GM04503 (cell line): ENCODE results near the gene CACNA1E.
A peak's percentile ranks its signal among the peaks of the same experiment; 100 is the strongest.

Experiments
- DNase-seq: peaks from one replicate; pipeline ENCODE4 v3.0.0-alpha.2; 2012; ENCODE audit warnings: low read depth

CACNA1E gene

DNA sequence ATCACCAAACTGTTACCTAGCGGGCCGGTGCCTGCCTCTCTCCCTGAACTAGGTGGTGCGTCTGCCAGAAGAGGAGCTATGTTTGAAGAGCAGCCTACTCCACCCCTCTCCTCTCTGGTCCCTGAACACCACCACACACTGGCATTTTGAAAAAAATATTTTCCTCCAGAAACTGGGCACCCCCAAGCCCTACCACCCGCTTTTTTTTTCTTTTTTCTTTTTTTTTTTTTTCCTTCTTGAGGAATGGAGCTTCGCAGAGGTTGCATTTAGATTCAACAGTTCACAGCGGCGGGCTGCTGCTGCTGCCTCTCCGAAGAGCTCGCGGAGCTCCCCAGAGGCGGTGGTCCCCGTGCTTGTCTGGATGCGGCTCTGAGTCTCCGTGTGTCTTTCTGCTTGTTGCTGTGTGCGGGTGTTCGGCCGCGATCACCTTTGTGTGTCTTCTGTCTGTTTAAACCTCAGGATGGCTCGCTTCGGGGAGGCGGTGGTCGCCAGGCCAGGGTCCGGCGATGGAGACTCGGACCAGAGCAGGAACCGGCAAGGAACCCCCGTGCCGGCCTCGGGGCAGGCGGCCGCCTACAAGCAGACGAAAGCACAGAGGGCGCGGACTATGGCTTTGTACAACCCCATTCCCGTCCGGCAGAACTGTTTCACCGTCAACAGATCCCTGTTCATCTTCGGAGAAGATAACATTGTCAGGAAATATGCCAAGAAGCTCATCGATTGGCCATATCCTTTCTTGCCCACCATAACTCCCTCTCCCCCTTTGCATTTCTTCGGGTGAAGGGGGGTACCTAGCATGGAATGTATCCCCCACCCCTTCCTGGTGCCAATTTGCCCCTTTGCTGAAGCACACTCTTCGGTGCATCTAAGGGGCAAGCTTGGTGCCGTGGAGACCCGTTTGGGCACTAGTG lies at the start of gene CACNA1E:
Gene CACNA1E, plus strand, starts transcription at position 233 of the 911 bp plus-strand sequence. Its CDS starts 228 bp downstream, at position 461.
- no peak for DNase-seq

DNA sequence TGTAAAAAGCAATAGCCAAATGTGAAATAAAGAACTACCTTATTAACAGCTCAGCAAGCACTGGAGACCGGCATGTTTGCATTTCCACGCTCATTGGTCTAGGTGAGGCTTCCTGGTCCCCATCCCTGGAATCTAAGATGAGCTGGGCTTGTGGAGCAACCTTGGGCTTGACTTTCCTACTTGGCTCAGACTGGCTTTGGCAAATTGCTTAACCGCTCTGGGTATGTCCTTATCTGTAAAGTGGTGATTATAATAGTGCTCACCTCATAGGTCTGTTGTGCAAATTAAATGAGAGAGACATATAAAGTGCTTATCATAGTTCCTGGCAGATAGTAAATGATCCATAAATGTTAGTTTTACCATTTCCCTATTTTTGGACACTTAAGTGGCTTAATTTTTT lies 49.4 kb upstream of the CACNA1E start:
- no peak for DNase-seq

DNA sequence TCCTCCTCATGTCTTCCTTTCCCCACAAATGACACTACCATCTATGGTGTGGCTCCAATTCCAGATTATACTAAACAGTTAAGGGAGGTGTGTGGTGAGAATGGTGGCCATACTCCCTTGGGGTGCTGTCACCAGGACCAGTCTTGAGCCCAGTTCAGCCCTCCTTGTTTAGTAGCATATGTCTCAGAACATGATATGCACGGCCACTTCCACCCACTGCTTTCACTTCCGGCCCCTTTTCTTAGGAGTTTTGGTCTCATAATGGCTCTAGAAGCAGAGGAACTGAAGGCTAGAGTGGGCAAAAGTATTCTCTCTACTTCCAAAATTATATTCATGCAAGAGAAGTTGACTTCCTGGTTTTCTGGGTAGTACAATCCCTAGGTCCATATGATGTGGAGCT lies 45.3 kb upstream of the CACNA1E start:
- no peak for DNase-seq

GRCh38 chr1:181440510-181440909 lies 42.8 kb upstream of the CACNA1E start:
- no peak for DNase-seq

- DNase-seq = no peak
Observed at GRCh38 chr1:181442181-181442525, 41.2 kb upstream of the CACNA1E start.

DNA sequence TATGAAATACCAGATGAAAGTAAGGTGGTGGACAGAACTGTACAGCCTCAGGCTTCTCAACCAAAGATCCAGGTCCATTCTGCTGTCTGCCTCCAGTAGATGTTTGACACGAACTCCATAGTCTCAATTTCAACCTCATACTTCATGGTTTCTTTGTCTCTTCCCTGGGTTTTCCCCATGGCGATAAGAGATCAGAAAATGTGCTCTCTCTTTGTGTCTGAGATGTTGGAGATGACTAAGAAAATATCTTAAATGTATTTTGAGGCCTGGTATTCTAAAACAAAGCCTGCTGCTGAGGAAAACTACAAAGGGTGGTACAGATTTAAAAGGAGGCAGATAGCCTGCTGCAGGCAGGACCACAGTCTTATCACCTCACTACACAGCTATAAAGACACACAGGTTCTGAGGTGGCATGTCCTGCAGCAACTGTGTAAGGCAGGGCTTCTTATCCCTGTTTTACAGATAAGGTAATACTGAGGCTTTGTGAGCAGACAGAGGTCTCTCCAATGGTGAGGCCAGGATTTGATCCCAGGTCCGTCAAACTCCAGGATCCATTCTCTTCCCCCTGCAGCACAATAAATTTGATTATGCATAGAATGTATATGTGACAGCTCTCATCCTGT lies 40.0 kb upstream of the CACNA1E start:
- DNase-seq = no peak

- no peak for DNase-seq
Observed at GRCh38 chr1:181445436-181445835, 37.9 kb upstream of the CACNA1E start.

GRCh38 chr1:181448461-181448860 lies 34.9 kb upstream of the CACNA1E start:
- no peak for DNase-seq

GRCh38 chr1:181451661-181452230 lies 31.6 kb upstream of the CACNA1E start:
- DNase-seq = no peak

GRCh38 chr1:181452746-181453145 lies 30.6 kb upstream of the CACNA1E start:
- no peak for DNase-seq

DNA sequence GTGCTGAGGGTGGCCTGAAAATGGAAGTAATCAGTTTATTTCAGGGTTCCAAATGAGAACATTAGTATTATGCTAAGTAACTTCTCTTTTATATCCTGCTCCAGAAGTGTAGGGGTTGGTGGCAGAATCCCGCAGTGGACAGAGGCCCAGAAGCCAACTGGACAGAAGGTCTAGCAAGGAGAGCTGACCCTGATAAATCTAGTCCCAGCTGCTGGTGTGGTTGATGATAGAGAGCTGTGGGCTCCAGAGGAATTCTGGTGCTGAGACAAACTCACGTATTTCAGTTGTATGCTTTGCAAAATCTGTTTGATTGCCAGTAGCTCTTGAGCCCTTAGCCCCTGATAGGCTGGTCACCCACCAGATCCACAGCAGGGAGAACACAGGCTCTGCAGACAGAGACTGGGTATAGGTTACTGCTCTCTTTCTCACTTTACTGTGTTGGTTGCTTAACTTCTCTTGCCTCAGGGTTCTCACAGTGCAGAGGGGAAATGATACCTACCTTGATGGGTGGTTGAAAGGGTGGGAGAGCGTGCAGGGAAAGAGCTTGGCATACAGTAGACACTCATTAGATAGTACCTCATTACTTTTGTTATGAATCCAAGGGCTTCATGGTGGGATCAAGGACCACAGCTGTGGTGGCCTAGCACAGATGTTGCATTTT lies 29.6 kb upstream of the CACNA1E start:
- DNase-seq = no peak

- no peak for DNase-seq
Observed at GRCh38 chr1:181456551-181456950, 26.8 kb upstream of the CACNA1E start.

GRCh38 chr1:181458419-181458818 lies 24.9 kb upstream of the CACNA1E start:
- DNase-seq = no peak

- DNase-seq = no peak
Observed at GRCh38 chr1:181459067-181459466, 24.2 kb upstream of the CACNA1E start.

DNA sequence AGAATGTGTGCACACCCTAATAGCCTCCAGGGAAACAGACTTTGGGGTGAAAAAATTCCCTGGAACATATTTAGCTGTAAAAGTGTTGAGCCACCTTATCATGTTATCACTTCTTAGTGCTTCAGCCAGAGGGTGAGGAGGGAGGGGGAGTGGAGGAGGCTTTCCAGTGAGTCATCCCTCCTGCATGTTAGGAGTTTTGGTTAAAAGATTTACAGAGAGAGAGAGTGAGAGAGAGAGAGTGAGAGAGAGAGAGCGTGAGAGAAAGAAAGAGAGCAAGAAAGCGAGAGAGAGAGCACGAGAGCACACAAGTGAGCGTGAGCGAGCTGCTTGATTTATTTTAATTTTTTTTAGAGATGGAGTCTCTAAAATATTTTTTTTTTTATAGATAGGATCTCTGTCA lies 13.5 kb upstream of the CACNA1E start:
- DNase-seq = peak; percentile 39

DNA sequence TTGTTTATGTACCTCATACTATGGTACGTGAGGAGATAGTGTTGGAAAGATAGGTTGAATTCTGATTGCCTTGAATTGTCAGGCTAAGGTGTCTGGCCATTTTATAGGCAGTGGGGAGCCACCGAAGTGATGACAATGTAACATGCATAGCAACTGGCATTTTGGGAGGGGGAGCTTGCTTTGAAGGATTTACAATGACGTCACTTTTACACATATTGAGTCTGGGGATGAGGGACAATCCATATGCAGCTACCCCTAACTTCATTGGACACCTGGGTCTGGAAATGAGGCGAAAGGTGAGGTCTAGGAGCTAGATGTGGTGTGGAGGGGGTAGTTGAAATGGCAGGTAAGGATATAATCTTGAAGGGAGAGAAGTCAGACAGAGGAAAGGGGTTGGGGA lies 7.7 kb upstream of the CACNA1E start:
- no peak for DNase-seq

- no peak for DNase-seq
Observed at GRCh38 chr1:181476581-181476980, 6.7 kb upstream of the CACNA1E start.

- no peak for DNase-seq
Observed at GRCh38 chr1:181478306-181478705, 5.0 kb upstream of the CACNA1E start.

GRCh38 chr1:181479137-181479745 lies 4.1 kb upstream of the CACNA1E start:
- DNase-seq = peak; percentile 20

- no peak for DNase-seq
Observed at GRCh38 chr1:181482001-181482430, 1.3 kb upstream of the CACNA1E start.

DNA sequence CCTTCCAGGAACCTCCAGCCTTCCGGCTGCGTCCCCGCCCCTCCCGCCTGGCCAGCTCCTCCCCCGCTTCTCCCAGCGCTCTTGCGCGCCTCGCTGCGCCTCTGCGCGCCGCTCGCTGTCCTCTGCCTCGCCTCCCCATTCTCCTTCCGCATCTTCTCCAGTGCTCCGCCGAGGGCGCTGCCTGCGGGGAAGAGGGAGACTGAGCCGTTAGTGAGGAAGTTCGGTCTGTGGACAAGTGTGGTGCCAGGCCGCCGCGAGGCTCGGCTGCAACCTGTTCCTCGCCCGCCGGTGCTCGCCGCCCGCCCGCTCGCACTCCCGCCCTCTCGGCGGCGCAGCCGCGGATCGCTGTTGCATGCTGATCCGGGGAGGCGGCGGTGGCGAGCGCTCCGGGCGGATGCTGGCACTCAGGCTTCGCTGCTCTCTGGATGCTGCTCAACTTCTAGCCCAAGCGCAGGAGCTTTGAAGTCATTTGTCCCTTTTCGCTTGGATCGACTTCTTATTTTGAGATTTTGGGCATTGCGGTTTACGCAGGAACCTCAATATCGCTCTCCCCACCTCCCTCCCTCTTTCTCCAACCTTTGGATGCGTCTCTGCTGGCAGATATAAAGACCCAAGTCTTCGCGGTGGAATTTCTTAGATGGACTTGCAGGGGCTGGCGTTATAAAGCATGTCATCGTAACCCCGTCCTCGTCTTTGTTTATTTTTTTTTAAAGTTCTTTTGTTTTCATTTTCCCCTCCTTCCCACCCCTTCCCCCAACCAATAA lies 614 bp upstream of the CACNA1E start:
- no peak for DNase-seq
